Measurements from ENCODE around the gene SPAG6.

- TF ChIP-seq EZH2 (IDR thresholded peaks at IDR 0.05; ENCODE audit: low read depth, unreplicated experiment) = no peak
- TF ChIP-seq CTCF (conservative IDR thresholded peaks at IDR 0.05; ENCODE audit: low read depth in 2 of 2) = no peak
- TF ChIP-seq STAT1 (IDR thresholded peaks at IDR 0.05; ENCODE audit: unreplicated experiment) = no peak
- TF ChIP-seq POLR2AphosphoS5 (IDR thresholded peaks at IDR 0.05; ENCODE audit: low read depth) = no peak
- TF ChIP-seq ZNF331 (CRISPR knock-in tag; IDR thresholded peaks at IDR 0.05; ENCODE audit: low read depth) = no peak
- TF ChIP-seq REST (IDR thresholded peaks at IDR 0.05; ENCODE audit: unreplicated experiment) = no peak
Observed at GRCh38 chr10:22414146-22414545, 68.8 kb downstream of the SPAG6 start.
